ENCODE results near the gene KCNMA1.

Gene KCNMA1

GRCh38 chr10:77237120-77237519 is 400.5 kb downstream of the KCNMA1 start:
- no peak for DNase-seq (ENCODE audit: low read depth, low spot score)
- H3K4me3 ChIP-seq (ENCODE audit: low read depth, low read length): no peak overlapping the region
- in situ Hi-C loops (cut with HindIII; ENCODE audit: low sequenced_read_pairs): no loop called here
- TF ChIP-seq, protein P1, sequence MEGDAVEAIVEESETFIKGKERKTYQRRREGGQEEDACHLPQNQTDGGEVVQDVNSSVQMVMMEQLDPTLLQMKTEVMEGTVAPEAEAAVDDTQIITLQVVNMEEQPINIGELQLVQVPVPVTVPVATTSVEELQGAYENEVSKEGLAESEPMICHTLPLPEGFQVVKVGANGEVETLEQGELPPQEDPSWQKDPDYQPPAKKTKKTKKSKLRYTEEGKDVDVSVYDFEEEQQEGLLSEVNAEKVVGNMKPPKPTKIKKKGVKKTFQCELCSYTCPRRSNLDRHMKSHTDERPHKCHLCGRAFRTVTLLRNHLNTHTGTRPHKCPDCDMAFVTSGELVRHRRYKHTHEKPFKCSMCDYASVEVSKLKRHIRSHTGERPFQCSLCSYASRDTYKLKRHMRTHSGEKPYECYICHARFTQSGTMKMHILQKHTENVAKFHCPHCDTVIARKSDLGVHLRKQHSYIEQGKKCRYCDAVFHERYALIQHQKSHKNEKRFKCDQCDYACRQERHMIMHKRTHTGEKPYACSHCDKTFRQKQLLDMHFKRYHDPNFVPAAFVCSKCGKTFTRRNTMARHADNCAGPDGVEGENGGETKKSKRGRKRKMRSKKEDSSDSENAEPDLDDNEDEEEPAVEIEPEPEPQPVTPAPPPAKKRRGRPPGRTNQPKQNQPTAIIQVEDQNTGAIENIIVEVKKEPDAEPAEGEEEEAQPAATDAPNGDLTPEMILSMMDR (IDR thresholded peaks at IDR 0.05; ENCODE audit: low read depth, low read length): no peak

- DNase-seq (ENCODE audit: low read depth, low spot score): peak; percentile 69
- in situ Hi-C loops (cut with HindIII; ENCODE audit: low sequenced_read_pairs): no loop called here
- TF ChIP-seq, protein P1 (IDR thresholded peaks at IDR 0.05; ENCODE audit: low read depth, low read length): no peak
- H3K4me3 ChIP-seq (ENCODE audit: low read depth, low read length): no peak overlapping the region
Observed at GRCh38 chr10:77236700-77237099, 400.9 kb downstream of the KCNMA1 start.

- TF ChIP-seq, protein P1 (IDR thresholded peaks at IDR 0.05; ENCODE audit: low read depth, low read length): no peak
- DNase-seq (ENCODE audit: low read depth, low spot score): no peak
- in situ Hi-C loops (cut with HindIII; ENCODE audit: low sequenced_read_pairs): no loop called here
- no peak overlapping the region for H3K4me3 ChIP-seq (ENCODE audit: low read depth, low read length)
Observed at GRCh38 chr10:77236029-77236428, 401.6 kb downstream of the KCNMA1 start.

GRCh38 chr10:77234599-77234998 is 403.0 kb downstream of the KCNMA1 start:
- no peak overlapping the region for H3K4me3 ChIP-seq (ENCODE audit: low read depth, low read length)
- DNase-seq (ENCODE audit: low read depth, low spot score): no peak
- in situ Hi-C loops (cut with HindIII; ENCODE audit: low sequenced_read_pairs): no loop called here
- TF ChIP-seq, protein P1 (IDR thresholded peaks at IDR 0.05; ENCODE audit: low read depth, low read length): no peak

DNA sequence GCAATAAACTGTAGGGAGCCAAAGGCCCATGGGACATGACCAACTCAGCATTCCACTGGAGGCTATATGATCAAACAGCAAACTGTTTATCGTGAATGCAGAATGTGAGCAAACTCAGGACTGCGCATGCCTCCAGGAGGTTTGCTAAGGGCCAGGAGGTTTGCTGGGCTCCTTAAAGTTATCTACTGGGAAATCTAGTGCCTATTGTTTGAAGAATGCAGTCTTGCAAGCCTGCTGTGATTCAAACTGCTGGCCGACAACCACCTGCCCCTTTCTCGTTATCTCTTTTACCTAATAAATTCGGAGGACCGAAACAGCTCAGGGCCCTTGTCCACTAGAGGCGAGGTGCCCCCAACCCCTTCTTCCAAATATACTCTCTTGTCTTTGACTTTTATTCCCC is 404.1 kb downstream of the KCNMA1 start:
- no peak for DNase-seq (ENCODE audit: low read depth, low spot score)
- TF ChIP-seq, protein P1 (IDR thresholded peaks at IDR 0.05; ENCODE audit: low read depth, low read length): no peak
- no peak overlapping the region for H3K4me3 ChIP-seq (ENCODE audit: low read depth, low read length)
- in situ Hi-C loops (cut with HindIII; ENCODE audit: low sequenced_read_pairs): no loop called here

DNA sequence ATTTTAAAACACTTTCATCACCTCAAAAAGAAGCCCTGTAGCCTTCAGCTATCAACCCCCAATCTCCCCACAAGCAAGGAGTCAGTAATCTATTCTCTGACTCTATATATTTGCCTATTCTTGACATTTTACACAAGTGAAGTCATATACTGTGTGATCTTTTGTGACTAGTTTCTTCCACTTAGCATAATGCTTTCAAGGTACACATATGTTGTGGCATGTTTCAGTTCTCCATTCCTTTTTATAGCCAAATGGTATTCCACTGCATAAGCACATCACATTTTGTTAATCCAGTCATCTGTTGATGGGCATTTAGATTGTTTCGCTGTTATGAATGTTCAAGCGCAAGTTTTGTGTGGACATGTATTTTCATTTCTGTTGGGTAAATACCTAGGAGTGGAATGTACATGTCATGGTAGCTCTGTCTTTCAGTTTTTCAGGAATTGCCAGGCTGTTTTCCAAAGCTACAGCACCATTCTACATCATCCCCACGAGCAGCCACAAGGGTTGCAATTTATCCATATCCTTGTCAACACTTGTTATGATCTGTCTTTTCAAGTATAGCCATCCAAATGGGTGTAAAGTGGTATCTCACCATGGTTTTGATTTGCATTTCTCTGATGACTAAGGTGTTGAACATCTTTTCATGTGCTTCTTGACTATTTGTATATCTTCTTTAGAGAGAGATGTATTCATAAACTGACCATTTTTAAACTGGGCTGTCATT is 405.6 kb downstream of the KCNMA1 start:
- no peak for DNase-seq (ENCODE audit: low read depth, low spot score)
- TF ChIP-seq, protein P1 (IDR thresholded peaks at IDR 0.05; ENCODE audit: low read depth, low read length): no peak
- H3K4me3 ChIP-seq (ENCODE audit: low read depth, low read length): no peak overlapping the region
- in situ Hi-C loops (cut with HindIII; ENCODE audit: low sequenced_read_pairs): no loop called here
